IPS-15b (cell line): ENCODE results near the gene E2F8.

ENCODE experiments used
- H3K27me3 ChIP-seq: one replicate; pipeline ENCODE4 v1.6.1; 2013; ENCODE audit warnings: low read length; ENCODE audit not compliant: control insufficient read depth, insufficient read depth
- H3K36me3 ChIP-seq: one replicate; pipeline ENCODE4 v1.6.1; 2013; ENCODE audit warnings: low read length; ENCODE audit not compliant: control insufficient read depth, insufficient read depth
- H3K4me1 ChIP-seq: one replicate; pipeline ENCODE4 v1.6.1; 2013; ENCODE audit warnings: mild to moderate bottlenecking, low read length; ENCODE audit not compliant: control insufficient read depth, insufficient read depth
- H3K4me3 ChIP-seq: one replicate; pipeline ENCODE4 v1.5.1; 2013; ENCODE audit warnings: low read depth, low read length
- H3K9ac ChIP-seq: one replicate; pipeline ENCODE4 v1.6.1; 2013; ENCODE audit warnings: low read depth, mild to moderate bottlenecking, low read length
- H3K9me3 ChIP-seq: one replicate; pipeline ENCODE4 v1.6.1; 2013; ENCODE audit warnings: mild to moderate bottlenecking, low read length; ENCODE audit not compliant: control insufficient read depth, insufficient read depth

The E2F8 gene

DNA sequence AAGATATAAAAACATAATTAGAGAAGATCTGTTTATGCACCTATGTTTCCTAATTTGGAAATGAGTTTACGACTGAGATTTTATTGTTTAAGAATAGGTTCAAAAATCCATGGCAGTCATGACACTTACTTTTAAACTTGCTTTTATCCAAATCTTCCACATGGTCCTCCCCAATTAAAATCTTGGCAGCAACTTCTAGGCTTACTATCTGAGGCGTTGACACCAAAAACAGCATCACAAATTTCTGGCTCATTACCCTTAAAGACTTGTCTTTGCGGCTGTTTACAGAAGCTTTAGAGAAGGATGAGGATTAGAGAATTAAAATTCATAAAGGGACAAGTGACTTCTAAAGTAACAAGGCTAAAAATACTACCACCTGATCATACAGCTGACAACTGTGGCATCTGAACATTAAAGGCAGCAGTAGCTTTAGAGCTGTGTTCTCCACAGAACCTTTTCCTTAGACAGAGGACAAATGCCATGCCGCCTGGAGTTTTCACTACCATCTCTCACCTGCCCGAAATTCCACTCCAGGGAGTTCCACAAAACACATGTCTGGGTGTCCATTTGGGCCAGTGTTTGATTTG lies 6.4 kb downstream of the E2F8 start:
- no peak overlapping the region for H3K9ac ChIP-seq
- H3K4me3 ChIP-seq = no peak overlapping the region
- H3K4me1 ChIP-seq = no peaks in the 10 kb centered on the region
- H3K27me3 ChIP-seq = no peaks in the 10 kb centered on the region
- peaks cover 3% of the 10 kb centered on the region for H3K36me3 ChIP-seq
- H3K9me3 ChIP-seq = no peaks in the 10 kb centered on the region

DNA sequence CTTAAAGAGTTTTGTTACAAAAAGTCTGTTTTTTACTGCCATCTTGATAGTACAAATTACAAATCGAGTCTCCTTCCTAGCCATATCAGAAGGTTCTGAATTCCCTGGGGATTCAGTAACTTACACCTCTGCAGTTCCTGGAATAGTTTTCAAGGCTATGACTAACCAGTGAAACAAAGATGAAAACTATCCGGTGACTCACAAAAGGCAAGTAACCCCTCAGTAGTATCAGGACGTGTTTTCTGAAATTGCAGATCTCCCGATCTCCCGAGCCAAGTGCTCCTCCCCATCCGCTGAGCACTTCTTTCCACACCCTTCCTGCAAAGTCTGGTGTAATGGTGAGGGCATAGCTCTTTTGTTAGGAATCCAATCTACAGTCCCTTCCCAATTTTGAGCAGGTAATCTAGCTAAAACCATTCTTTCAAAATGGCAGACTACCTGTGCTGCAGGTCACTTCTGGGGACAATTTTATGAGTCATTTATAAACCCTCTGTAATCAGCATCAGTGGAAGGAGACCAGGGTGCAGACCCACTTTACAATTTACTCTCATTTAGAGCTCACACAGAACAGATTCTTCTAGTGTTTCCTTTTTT lies 7.7 kb downstream of the E2F8 start:
- Histone ChIP-seq H3K36me3 (peaks cover 3% of the 10 kb centered on the region), H3K9ac (no peak overlapping the region), H3K4me3 (no peak overlapping the region), H3K27me3 (no peaks in the 10 kb centered on the region), H3K9me3 (no peaks in the 10 kb centered on the region), H3K4me1 (no peaks in the 10 kb centered on the region)

DNA sequence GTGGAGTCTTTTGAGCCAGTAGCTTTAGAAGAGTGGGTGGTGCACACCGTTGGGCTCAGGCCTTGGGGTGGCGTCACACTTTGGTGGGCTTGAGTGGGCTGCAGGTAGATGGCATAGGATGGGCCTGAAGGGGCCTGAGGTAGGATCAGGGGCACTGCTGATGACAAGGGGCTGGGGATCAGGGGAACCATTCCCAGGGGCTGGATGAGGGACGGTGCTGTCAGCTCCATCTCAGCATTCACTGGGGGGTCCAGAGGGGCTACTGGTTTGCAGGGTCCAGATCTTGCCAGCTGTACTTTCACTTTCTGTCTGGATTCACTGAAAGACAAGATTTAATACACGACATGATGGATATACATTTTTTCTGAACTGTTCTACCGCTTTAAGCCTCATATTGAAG lies 11.1 kb downstream of the E2F8 start:
- H3K9ac ChIP-seq = no peak overlapping the region
- peaks cover 6% of the 10 kb centered on the region for H3K36me3 ChIP-seq
- H3K9me3 ChIP-seq = no peaks in the 10 kb centered on the region
- no peaks in the 10 kb centered on the region for H3K27me3 ChIP-seq
- H3K4me3 ChIP-seq = no peak overlapping the region
- no peaks in the 10 kb centered on the region for H3K4me1 ChIP-seq

DNA sequence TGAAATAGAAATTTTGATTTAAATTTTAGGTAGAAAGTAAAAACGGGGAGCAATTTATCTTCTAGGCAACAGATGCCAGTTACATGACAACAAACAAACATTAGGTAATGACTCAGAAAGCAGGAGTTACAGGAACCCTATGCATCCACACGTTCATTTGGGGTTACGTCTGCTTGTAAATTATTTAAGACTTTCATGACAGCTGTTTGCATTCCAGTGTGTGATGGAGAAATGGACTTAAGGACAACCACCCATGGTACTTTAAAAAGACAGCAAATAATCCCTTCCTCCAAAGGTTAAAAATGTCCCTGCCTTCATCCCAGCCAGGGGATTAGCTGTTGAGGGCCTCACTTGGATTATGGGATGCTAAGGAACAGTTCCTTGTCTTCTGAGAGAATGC lies 11.8 kb downstream of the E2F8 start:
- Histone ChIP-seq H3K9ac (no peak overlapping the region), H3K9me3 (no peaks in the 10 kb centered on the region), H3K36me3 (peaks cover 6% of the 10 kb centered on the region), H3K27me3 (no peaks in the 10 kb centered on the region), H3K4me1 (no peaks in the 10 kb centered on the region), H3K4me3 (no peak overlapping the region)

DNA sequence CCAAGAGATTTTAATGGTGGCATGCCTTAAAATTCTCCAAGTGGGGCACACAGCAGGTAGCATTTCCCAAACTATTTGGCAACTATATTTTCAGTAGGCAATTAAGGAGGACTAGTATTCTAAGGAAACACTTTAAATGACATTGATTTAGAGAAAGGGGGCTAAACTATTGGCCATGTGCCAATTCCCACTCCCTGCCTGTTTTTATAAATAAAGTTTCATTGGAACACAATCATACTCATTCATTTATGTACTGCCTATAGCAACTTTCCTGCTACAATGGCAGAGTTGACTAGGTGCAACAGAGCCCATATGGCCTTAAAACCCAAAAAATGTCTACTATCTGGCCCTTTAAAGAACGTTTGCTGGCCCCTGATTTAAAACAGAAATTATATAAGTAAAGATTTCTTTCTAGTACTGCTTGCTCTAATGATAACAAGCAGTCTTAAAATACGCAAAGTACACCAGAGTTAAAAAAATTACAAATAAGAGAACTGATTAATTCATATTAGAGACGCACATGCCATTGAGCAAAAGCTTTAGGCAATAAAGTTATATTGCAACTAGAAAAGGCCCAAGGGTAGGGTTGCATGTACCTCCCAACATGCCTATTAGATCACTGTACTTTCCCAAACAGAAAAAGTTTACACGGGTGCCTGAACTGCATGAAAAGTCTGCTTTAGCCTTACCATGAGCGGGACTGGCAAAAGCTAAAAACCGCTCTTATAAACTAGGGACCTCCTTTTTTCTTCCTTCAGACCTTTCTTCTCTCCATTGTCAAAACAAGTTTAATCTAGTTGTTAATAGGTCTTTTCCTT lies 14.2 kb downstream of the E2F8 start:
- peaks cover 4% of the 10 kb centered on the region for H3K36me3 ChIP-seq

DNA sequence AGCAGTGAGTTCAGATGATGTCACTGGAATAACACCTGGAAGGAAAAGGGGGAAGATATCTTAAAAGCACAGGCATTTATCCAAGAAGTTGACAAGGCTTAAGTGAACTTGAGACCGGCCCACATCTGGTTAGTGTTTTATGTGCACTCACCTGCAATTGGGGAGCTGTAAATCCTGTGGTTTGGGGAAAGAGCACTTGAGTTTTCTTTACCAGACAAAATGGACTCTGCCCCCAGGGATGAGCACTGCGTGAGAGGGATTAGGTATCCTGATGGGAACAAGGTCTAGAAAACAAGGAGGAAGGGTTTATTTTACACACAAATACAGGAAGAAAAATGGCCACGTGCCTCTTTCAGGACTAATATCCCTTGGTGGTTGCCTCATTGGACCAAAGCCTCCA lies 15.2 kb downstream of the E2F8 start:
- peaks cover 4% of the 10 kb centered on the region for H3K36me3 ChIP-seq
- no peak overlapping the region for H3K9ac ChIP-seq
- H3K27me3 ChIP-seq = no peaks in the 10 kb centered on the region
- no peaks in the 10 kb centered on the region for H3K9me3 ChIP-seq
- H3K4me3 ChIP-seq = no peak overlapping the region
- H3K4me1 ChIP-seq = no peaks in the 10 kb centered on the region

More for the DNA sequence above, 14.2 kb downstream of the E2F8 start:
- no peaks in the 10 kb centered on the region for H3K27me3 ChIP-seq
- no peak overlapping the region for H3K4me3 ChIP-seq
- H3K9me3 ChIP-seq = no peaks in the 10 kb centered on the region
- no peak overlapping the region for H3K9ac ChIP-seq
- no peaks in the 10 kb centered on the region for H3K4me1 ChIP-seq

DNA sequence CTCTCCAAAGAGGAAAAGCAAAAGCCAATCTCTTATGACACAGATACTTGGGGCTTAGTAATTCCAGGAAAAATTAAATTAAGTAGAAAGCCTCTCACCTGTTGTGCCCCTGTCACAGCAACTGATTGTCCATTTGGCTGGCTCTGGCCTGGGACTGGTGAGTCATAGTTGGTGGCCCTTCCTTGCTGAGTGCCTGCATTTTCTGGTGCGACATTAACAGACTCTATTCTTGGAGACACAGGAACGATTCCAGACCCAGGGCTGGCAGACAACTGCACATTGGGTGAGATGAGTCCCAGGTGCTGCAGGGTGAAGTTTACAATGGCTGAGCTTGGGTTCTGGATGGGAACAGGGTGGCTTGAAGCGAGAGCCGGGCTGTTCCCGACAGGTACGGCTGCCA lies 15.6 kb downstream of the E2F8 start:
- Histone ChIP-seq H3K36me3 (peaks cover 4% of the 10 kb centered on the region), H3K9ac (no peak overlapping the region), H3K27me3 (no peaks in the 10 kb centered on the region), H3K4me3 (no peak overlapping the region), H3K9me3 (no peaks in the 10 kb centered on the region), H3K4me1 (no peaks in the 10 kb centered on the region)

DNA sequence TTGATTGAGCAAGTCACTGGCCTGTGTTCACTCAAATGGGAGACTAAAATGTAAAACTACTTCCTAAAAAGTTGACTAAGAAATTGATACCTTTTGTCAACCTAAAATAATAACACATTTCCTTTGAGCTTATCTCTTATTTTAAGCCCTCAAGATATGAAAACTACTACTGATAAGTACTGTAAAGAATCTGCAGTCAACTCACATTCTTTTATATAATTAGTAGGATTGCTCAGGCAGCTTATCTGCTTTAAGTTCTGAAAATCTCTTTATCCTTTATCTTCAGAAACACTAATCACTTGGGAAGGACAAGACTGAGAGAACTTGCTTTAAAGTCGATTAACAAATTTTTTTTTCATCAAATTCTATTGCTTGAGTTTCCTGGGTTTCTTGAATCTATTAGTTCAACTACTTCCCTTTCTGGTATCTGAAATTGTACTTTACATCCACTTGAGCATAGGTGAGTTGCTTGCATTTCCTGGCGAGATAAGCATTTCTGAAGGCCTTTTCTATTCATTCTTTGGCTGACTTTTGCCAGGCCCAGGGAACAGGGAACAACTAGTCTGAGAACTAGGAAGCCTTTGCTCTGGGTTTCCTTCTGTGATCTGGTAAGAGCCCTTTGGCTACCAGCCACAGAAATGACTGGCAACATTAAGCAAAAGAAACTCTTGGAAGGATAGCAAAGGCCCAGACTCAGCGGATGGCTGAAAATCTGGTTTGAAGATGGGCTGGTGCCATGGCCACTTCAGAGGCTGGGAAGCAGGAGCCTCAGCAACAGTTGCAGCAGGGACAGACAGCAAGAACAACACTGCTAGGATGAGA lies 19.6 kb downstream of the E2F8 start:
- Histone ChIP-seq H3K4me1 (no peaks in the 10 kb centered on the region), H3K36me3 (peaks cover 4% of the 10 kb centered on the region), H3K4me3 (no peak overlapping the region), H3K9me3 (no peaks in the 10 kb centered on the region), H3K9ac (no peak overlapping the region), H3K27me3 (no peaks in the 10 kb centered on the region)

DNA sequence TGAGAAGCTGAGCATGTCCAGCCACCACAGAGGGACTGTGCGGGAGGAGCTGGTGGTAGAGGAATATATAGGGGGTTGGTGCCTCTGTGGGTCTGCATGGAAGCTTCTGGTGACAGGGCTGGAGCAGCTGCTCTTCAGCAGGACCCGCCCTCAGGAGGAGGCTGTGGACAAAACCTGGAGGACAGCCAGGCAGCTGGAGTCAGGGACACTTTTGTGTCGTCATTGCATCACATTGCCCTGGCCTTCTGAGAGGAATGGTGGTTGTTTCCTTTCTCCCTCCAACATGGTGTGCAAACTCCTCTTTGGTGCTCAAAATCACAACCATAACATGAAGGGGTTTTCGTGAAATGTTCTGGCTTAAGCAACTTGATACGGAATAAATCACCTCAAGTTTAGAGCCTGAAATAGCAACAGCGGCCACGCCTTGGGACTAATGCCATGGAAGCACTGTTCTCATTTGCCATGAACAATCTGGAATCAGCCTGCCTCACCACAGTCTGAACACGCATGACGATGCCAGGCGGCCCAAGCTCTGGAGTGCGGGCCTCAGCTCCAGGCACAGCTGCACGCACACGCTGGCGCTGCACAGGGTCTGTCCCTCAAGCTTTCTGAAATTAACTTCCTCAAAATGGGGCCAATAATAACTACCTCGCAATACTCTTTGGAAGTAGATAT lies 21.8 kb downstream of the E2F8 start:
- H3K36me3 ChIP-seq = no peaks in the 10 kb centered on the region
- no peaks in the 10 kb centered on the region for H3K4me1 ChIP-seq
- H3K9ac ChIP-seq = no peak overlapping the region
- no peaks in the 10 kb centered on the region for H3K9me3 ChIP-seq
- H3K27me3 ChIP-seq = no peaks in the 10 kb centered on the region
- no peak overlapping the region for H3K4me3 ChIP-seq

DNA sequence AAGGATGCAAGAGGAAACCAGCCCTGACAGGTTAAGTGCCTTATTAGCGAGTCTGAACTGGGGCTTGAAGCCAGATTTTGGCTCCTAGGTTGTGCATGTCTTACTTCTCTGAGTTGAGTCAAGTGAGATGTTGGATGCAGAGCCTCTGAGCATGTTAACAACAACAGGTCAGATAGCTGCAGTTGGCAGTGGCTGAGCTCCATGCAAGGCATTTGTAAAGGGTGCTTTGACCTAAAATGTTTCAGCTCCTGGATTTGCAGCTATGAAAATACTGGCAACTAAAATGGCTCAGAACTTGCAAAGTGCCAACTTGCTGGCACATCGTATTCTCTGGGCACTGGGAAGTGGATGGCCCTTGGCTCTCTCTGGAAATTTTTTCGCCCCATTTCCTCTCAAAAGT lies 22.5 kb downstream of the E2F8 start:
- no peak overlapping the region for H3K9ac ChIP-seq
- no peaks in the 10 kb centered on the region for H3K27me3 ChIP-seq
- H3K4me3 ChIP-seq = no peak overlapping the region

DNA sequence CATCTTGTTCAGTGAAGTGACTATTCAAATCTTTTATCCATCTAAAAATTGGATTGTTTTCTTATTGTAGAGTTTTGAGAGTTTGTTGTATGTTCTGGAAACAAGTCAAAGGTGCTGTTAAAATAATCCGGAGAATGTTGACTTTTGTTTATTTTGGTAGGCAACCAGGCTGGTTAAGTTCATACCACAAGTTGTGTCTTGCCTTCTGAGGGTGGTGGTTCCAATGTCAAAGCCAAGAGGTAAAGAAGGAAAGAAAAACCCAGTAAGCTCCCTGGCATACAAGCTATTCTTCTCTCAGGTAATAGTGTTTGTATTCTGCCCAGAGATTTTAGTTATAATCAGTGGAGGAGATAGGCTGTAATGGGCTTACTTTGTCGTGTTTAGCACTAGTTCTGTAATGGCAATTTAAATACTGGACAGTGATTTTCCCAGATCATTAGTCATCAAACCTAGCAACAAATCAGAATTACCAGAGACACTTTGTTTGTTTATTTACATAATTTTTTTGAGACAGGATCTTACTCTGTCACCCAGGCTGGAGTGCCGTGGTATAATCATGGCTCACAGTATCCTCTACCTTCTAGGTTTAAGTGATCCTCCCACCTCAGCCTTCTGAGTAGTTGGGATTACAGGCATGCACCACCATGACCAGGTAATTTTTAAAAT lies 23.9 kb downstream of the E2F8 start:
- Histone ChIP-seq H3K4me3 (no peak overlapping the region), H3K27me3 (no peaks in the 10 kb centered on the region), H3K9me3 (no peaks in the 10 kb centered on the region), H3K36me3 (no peaks in the 10 kb centered on the region), H3K4me1 (no peaks in the 10 kb centered on the region), H3K9ac (no peak overlapping the region)

More for the DNA sequence above, 22.5 kb downstream of the E2F8 start:
- H3K36me3 ChIP-seq = no peaks in the 10 kb centered on the region
- no peaks in the 10 kb centered on the region for H3K4me1 ChIP-seq
- H3K9me3 ChIP-seq = no peaks in the 10 kb centered on the region
